ENCODE data around the gene ST6GAL2.

The ST6GAL2 gene, protein sequence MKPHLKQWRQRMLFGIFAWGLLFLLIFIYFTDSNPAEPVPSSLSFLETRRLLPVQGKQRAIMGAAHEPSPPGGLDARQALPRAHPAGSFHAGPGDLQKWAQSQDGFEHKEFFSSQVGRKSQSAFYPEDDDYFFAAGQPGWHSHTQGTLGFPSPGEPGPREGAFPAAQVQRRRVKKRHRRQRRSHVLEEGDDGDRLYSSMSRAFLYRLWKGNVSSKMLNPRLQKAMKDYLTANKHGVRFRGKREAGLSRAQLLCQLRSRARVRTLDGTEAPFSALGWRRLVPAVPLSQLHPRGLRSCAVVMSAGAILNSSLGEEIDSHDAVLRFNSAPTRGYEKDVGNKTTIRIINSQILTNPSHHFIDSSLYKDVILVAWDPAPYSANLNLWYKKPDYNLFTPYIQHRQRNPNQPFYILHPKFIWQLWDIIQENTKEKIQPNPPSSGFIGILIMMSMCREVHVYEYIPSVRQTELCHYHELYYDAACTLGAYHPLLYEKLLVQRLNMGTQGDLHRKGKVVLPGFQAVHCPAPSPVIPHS

DNA sequence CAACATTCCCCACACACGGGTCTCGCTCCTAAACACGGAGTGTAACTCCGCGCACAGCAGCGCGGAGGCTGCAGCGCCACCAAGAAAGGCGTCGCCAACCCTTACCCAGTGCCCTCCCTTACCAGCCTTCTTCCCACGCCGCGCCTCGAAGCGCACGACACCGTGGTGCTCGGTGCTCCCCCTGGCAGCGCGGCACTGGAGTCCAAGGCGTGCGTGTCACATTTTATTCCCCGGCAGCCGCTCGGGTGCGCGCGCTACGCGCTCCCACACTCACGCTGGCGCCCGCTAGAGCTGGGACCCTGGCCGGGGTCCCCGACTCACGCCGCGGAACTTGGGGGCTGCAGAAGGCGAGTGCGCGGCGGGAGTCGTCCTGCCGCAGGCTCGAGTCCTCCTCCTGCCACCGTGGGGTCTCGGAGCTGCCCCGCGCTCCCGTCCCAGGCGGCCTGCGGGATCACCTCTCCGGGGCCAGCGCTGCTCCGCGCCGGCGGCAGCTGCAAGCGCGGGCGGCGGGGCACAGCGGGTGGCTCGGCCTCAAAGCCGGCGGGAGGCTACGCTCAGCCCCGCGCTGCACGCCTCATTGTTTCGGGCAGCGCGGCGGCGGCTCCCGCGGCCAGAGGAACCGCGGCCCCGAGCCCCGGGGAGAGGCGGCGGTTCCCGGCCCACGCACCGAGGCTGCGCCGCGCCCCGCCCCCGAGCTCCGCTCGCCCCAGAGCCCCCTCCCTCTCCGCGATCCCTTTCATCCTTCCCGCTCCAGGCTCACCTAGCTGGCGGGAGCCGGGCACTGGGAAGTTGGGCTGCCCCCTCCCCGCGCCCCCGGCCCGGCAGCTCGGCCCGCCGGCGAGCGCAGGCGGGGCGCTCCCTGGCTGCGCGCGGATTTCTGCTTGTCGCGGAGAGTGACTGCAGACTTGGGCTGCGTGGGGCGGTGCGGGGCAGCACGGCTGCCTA lies at the start of gene ST6GAL2:
ST6GAL2 (minus strand) TSS at position 197 of the 945 bp plus-strand sequence. CDS start 42,190 bp downstream, outside the sequence.
- DNase-seq (ENCODE audit: low read depth, low spot score), result peak; percentile 37
- peak within 1 kb of the TSS; percentile 53 for H3K4me3 ChIP-seq (ENCODE audit: low read depth, low read length)
- in situ Hi-C loops (cut with HindIII; ENCODE audit: low sequenced_read_pairs), result no loop called here
- TF ChIP-seq, protein P1, sequence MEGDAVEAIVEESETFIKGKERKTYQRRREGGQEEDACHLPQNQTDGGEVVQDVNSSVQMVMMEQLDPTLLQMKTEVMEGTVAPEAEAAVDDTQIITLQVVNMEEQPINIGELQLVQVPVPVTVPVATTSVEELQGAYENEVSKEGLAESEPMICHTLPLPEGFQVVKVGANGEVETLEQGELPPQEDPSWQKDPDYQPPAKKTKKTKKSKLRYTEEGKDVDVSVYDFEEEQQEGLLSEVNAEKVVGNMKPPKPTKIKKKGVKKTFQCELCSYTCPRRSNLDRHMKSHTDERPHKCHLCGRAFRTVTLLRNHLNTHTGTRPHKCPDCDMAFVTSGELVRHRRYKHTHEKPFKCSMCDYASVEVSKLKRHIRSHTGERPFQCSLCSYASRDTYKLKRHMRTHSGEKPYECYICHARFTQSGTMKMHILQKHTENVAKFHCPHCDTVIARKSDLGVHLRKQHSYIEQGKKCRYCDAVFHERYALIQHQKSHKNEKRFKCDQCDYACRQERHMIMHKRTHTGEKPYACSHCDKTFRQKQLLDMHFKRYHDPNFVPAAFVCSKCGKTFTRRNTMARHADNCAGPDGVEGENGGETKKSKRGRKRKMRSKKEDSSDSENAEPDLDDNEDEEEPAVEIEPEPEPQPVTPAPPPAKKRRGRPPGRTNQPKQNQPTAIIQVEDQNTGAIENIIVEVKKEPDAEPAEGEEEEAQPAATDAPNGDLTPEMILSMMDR (IDR thresholded peaks at IDR 0.05; ENCODE audit: low read depth, low read length), result no peak

DNA sequence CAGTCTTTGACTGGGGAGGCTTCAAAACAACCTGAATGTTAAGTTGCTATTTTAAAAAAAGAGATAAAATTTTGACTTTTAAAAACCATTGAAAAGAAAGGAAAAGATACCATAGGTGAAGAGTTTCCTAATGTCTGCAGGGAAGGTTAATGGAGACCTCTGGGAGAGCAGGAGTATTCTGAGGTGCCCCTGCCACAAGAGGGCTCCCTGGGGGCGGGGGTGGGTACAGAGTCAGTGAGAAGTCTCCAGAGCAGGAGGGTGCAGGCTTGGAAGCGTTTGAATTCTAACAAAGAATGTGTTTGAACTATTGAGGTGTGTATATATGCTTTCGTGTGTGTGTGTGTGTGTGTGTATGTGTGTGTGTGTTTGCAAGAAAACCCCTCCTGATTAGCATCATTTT lies 46.7 kb upstream of the ST6GAL2 start:
- in situ Hi-C loops (cut with HindIII; ENCODE audit: low sequenced_read_pairs), result no loop called here
- no peak for DNase-seq (ENCODE audit: low read depth, low spot score)
- H3K4me3 ChIP-seq (ENCODE audit: low read depth, low read length), result no peak overlapping the region
- TF ChIP-seq, protein P1 (IDR thresholded peaks at IDR 0.05; ENCODE audit: low read depth, low read length), result no peak

DNA sequence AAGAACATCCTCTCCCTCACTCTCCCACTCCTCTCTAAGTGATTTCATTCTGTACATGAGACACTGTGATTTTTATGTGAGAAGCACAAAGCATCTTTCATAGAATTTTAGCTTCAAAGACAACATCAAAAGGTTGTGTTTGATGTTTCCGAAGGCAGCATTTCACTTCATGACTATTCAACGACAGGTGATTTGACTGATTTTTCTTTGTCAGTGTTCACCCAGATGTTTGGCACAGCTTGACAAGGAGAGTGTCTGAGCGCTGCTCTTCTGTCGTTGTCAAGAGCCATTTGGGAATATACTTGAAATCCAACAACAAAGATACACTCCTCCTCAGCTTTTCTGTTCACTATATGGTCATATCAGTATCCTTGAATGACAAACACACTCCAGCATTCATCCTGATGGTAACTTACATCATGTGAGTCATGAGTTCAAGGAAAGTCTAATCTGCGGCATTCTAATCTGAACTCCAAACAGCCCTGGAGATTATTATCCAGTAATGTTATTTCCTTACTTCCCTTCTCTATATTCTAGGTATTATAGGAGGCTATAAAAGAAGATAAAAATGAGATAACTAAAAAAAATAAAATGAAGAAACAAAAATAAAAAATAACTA lies 45.9 kb upstream of the ST6GAL2 start:
- in situ Hi-C loops (cut with HindIII; ENCODE audit: low sequenced_read_pairs), result no loop called here
- TF ChIP-seq, protein P1 (IDR thresholded peaks at IDR 0.05; ENCODE audit: low read depth, low read length), result no peak
- H3K4me3 ChIP-seq (ENCODE audit: low read depth, low read length), result no peak overlapping the region
- DNase-seq (ENCODE audit: low read depth, low spot score), result no peak

DNA sequence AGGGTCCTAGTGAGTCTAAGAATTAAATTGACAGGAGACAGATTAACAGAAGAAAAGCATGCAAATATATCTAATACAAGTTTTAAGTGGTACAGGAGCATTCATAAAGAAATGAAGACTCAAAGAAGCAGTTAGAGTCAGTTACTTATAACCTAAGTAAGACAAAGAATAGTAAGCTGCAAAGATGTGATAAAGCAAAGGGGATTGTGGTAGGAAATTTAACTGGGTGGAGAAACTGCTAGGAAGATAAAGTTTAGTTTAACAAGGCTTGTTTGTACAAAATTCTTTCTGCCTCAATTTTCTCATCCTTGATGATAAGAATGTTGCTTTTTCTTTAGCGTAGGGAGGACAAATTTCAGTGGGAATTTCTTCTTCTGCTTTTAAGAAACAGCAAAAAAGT lies 35.5 kb upstream of the ST6GAL2 start:
- in situ Hi-C loops (cut with HindIII; ENCODE audit: low sequenced_read_pairs), result no loop called here
- no peak overlapping the region for H3K4me3 ChIP-seq (ENCODE audit: low read depth, low read length)
- no peak for DNase-seq (ENCODE audit: low read depth, low spot score)
- TF ChIP-seq, protein P1 (IDR thresholded peaks at IDR 0.05; ENCODE audit: low read depth, low read length), result no peak

DNA sequence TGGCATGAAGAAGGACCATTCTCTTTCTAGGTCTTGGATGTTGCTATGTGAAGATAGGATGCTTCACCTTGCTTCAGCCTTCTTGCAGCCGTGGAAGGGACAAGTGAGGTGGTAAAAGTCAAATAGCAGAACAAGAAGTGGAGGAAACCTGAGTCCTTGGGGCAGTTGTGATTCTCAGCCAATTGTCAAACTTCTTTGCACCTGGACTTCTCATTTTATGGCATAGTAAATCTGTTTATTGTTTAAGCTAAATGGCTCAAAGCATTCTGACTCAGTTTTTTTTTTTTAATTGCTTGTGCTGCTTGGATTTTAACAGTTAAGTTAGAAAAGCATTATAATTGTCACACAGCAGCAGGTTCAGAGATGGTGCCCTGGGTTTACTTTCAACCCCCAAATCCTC lies 33.0 kb upstream of the ST6GAL2 start:
- in situ Hi-C loops (cut with HindIII; ENCODE audit: low sequenced_read_pairs), result no loop called here
- no peak for DNase-seq (ENCODE audit: low read depth, low spot score)
- no peak overlapping the region for H3K4me3 ChIP-seq (ENCODE audit: low read depth, low read length)
- TF ChIP-seq, protein P1 (IDR thresholded peaks at IDR 0.05; ENCODE audit: low read depth, low read length), result no peak

DNA sequence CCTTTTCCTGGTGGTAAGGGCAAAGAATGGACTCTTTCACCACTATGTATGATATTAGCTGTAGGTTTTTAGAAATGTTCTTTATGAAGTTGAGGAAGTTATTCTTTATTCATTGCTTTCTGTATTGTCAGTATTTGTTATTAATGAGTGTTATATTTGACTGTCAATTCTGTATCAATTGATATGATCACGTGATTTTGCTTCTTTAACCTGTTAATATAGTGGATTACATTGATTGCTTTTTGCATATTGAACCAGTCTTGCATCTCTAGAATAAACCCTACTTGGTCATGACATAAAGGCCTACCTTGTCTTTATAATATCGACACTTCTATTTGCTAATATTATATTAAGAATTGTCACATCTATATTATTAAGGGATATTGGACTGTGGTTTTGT lies 18.3 kb upstream of the ST6GAL2 start:
- in situ Hi-C loops (cut with HindIII; ENCODE audit: low sequenced_read_pairs), result no loop called here
- no peak overlapping the region for H3K4me3 ChIP-seq (ENCODE audit: low read depth, low read length)
- TF ChIP-seq, protein P1 (IDR thresholded peaks at IDR 0.05; ENCODE audit: low read depth, low read length), result no peak
- DNase-seq (ENCODE audit: low read depth, low spot score), result no peak
